ENCODE results near the gene CAMKMT. TPM values are rescaled to one million over a fixed set of nuclear protein-coding genes. Genes with fewer than 3 reads are reported as not detected.

Gene CAMKMT
- total RNA-seq, 3 donors from 2014 or later (not counting 1 experiment from before 2014, with no cell fraction given) = 18.1 to 25.0 (median 20.6) TPM

DNA sequence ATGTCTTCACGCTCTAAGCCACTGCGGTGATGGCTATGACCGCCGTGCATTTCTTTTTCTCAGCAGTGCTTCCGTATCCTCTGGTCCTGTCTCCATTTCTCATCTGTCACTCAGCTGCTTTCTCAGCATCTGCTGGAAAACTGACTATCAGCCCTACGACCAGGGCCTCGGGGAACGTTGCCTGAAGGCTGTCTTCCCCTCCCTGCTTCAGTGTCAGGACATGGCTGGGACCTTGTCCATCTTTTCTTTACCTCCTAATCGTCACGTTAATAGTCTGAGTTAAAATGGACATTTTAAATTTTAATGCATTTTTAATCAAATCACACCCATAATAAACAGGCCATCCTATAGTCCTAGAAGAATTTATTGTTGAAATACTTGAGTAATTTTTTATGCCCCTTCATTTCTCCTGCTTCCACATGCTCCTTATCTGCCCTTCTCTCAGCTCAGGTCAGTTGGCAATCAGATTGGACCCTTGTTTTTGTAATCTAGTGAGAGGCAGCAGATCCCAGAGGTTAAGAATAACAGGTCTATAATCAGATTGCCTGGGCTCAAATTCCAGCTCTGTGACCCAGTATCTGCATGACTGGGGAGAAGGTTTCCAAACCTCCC, 329.5 kb downstream of the CAMKMT start:
- H3K4me1 Mint-ChIP-seq = no peaks in the 10 kb centered on the region
- H3K27me3 Mint-ChIP-seq (ENCODE audit: low read depth in 2 of 2) = no peaks in the 10 kb centered on the region
- H3K27me3 ChIP-seq (ENCODE audit: control insufficient read depth, insufficient read depth, low read length) = no peaks in the 10 kb centered on the region
- H3K36me3 ChIP-seq (ENCODE audit: control insufficient read depth, insufficient read depth, low read length) = no peaks in the 10 kb centered on the region
- no peak overlapping the region for H3K4me3 Mint-ChIP-seq
- DNase-seq = no peak
- 97% methylated on average over 8 of the region's 10 CpGs for WGBS (ENCODE audit: insufficient coverage)
- TF ChIP-seq, protein P1, sequence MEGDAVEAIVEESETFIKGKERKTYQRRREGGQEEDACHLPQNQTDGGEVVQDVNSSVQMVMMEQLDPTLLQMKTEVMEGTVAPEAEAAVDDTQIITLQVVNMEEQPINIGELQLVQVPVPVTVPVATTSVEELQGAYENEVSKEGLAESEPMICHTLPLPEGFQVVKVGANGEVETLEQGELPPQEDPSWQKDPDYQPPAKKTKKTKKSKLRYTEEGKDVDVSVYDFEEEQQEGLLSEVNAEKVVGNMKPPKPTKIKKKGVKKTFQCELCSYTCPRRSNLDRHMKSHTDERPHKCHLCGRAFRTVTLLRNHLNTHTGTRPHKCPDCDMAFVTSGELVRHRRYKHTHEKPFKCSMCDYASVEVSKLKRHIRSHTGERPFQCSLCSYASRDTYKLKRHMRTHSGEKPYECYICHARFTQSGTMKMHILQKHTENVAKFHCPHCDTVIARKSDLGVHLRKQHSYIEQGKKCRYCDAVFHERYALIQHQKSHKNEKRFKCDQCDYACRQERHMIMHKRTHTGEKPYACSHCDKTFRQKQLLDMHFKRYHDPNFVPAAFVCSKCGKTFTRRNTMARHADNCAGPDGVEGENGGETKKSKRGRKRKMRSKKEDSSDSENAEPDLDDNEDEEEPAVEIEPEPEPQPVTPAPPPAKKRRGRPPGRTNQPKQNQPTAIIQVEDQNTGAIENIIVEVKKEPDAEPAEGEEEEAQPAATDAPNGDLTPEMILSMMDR (IDR thresholded peaks at IDR 0.05) = no peak
- no peaks in the 10 kb centered on the region for H3K9me3 ChIP-seq (ENCODE audit: control insufficient read depth, insufficient read depth, low read length)
- intact Hi-C loops (cut with micrococcal nuclease) = no loop called here
- no peak overlapping the region for H3K27ac ChIP-seq (ENCODE audit: low read length)
- no peak for ATAC-seq
- H3K27ac Mint-ChIP-seq = no peak overlapping the region
- no peak overlapping the region for H3K4me3 ChIP-seq (ENCODE audit: low read length)
- no peaks in the 10 kb centered on the region for H3K36me3 Mint-ChIP-seq
- no peaks in the 10 kb centered on the region for H3K9me3 Mint-ChIP-seq
- no peaks in the 10 kb centered on the region for H3K4me1 ChIP-seq (ENCODE audit: control insufficient read depth, insufficient read depth, low read length)

DNA sequence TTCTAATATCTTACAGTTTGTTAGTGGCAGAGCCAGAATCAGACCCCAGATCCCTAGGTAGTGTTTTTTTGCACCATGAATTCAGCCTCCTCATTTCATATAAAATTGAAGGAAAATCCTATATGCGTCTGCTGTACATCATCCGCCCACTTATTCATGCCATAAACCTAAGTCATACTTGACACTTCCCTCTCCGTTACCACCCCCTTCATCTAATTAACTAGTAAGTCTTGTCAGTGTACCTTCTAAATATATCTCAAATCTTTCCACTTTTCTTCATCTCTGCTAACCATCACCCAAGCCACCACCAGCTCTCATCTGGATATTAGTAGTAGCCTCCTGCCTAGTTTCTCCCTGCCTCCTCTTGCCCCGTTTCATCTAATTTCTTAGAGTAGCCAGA, 331.1 kb downstream of the CAMKMT start:
- no peaks in the 10 kb centered on the region for H3K36me3 Mint-ChIP-seq
- Histone ChIP-seq H3K4me3 (ENCODE audit: low read length) (no peak overlapping the region), H3K36me3 (ENCODE audit: control insufficient read depth, insufficient read depth, low read length) (no peaks in the 10 kb centered on the region), H3K27me3 (ENCODE audit: control insufficient read depth, insufficient read depth, low read length) (no peaks in the 10 kb centered on the region), H3K9me3 (ENCODE audit: control insufficient read depth, insufficient read depth, low read length) (no peaks in the 10 kb centered on the region), H3K4me1 (ENCODE audit: control insufficient read depth, insufficient read depth, low read length) (no peaks in the 10 kb centered on the region), H3K27ac (ENCODE audit: low read length) (no peak overlapping the region)
- no peak overlapping the region for H3K4me3 Mint-ChIP-seq
- H3K27ac Mint-ChIP-seq = no peak overlapping the region
- WGBS (ENCODE audit: insufficient coverage) = 98% methylated on average over 4 of the region's 4 CpGs
- H3K9me3 Mint-ChIP-seq = no peaks in the 10 kb centered on the region
- TF ChIP-seq, protein P1 (IDR thresholded peaks at IDR 0.05) = no peak
- no peaks in the 10 kb centered on the region for H3K27me3 Mint-ChIP-seq (ENCODE audit: low read depth in 2 of 2)
- ATAC-seq (no peak), DNase-seq (no peak)
- H3K4me1 Mint-ChIP-seq = no peaks in the 10 kb centered on the region
- intact Hi-C loops (cut with micrococcal nuclease) = no loop called here

DNA sequence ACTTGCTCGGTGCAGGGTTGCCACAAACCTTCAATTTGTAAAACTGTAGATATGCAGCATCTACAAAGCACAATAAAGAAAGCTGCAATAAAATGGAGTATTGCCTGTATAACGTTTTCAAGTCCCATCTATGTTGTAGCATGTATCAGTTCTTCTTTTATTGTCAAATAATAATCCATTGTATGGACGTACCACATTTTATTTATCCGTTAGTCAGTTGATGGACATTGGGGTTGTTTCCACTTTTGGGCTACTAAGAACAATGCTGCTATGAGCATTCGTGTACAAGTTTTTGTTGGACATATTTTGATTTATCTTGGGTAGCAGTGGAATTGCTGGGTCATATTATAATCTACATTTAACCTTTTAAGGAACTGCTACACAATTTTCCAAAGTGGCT, 339.1 kb downstream of the CAMKMT start:
- ATAC-seq (no peak), DNase-seq (no peak)
- TF ChIP-seq, protein P1 (IDR thresholded peaks at IDR 0.05) = no peak
- no peaks in the 10 kb centered on the region for H3K4me1 Mint-ChIP-seq
- H3K27ac ChIP-seq (ENCODE audit: low read length) = no peak overlapping the region
- intact Hi-C loops (cut with micrococcal nuclease) = no loop called here
- no peaks in the 10 kb centered on the region for H3K27me3 Mint-ChIP-seq (ENCODE audit: low read depth in 2 of 2)
- no peak overlapping the region for H3K27ac Mint-ChIP-seq
- no peaks in the 10 kb centered on the region for H3K9me3 Mint-ChIP-seq
- H3K4me3 ChIP-seq (ENCODE audit: low read length) = no peak overlapping the region
- H3K36me3 Mint-ChIP-seq = no peaks in the 10 kb centered on the region
- no peaks in the 10 kb centered on the region for H3K4me1 ChIP-seq (ENCODE audit: control insufficient read depth, insufficient read depth, low read length)
- H3K36me3 ChIP-seq (ENCODE audit: control insufficient read depth, insufficient read depth, low read length) = no peaks in the 10 kb centered on the region
- H3K27me3 ChIP-seq (ENCODE audit: control insufficient read depth, insufficient read depth, low read length) = no peaks in the 10 kb centered on the region
- WGBS (ENCODE audit: insufficient coverage) = 93% methylated on average over 5 of the region's 5 CpGs
- H3K4me3 Mint-ChIP-seq = no peak overlapping the region
- H3K9me3 ChIP-seq (ENCODE audit: control insufficient read depth, insufficient read depth, low read length) = no peaks in the 10 kb centered on the region

DNA sequence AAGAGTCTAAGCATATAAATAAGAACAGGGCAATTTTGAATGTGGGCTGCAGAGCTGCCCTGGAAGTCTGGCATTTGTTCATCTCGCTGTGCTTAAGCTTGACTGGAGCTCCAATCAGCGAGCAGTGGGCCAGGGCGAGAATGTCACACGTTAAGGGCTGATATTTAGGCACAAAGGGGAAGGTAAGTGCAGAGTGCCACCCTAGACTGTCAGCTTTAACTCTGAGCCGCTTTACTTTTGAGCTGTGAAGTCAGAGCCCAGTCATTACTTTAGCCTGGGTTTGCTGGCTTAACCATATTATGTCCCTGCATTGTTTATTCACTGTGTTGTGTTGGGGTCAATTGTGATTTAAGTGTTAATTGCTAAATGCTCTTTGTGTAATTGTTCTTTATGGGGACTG, 343.6 kb downstream of the CAMKMT start:
- no peak overlapping the region for H3K27ac Mint-ChIP-seq
- ATAC-seq = no peak
- TF ChIP-seq, protein P1 (IDR thresholded peaks at IDR 0.05) = no peak
- intact Hi-C loops (cut with micrococcal nuclease) = no loop called here
- no peak overlapping the region for H3K4me3 ChIP-seq (ENCODE audit: low read length)
- no peaks in the 10 kb centered on the region for H3K27me3 Mint-ChIP-seq (ENCODE audit: low read depth in 2 of 2)
- H3K36me3 Mint-ChIP-seq = no peaks in the 10 kb centered on the region
- no peaks in the 10 kb centered on the region for H3K9me3 ChIP-seq (ENCODE audit: control insufficient read depth, insufficient read depth, low read length)
- H3K27ac ChIP-seq (ENCODE audit: low read length) = no peak overlapping the region
- H3K36me3 ChIP-seq (ENCODE audit: control insufficient read depth, insufficient read depth, low read length) = no peaks in the 10 kb centered on the region
- H3K4me1 ChIP-seq (ENCODE audit: control insufficient read depth, insufficient read depth, low read length) = no peaks in the 10 kb centered on the region
- no peaks in the 10 kb centered on the region for H3K9me3 Mint-ChIP-seq
- peaks cover 9 to 10% of the 10 kb centered on the region in 2 donors for H3K4me1 Mint-ChIP-seq
- WGBS (ENCODE audit: insufficient coverage) = 94% methylated on average over 5 of the region's 5 CpGs
- no peaks in the 10 kb centered on the region for H3K27me3 ChIP-seq (ENCODE audit: control insufficient read depth, insufficient read depth, low read length)
- no peak for DNase-seq
- no peak overlapping the region for H3K4me3 Mint-ChIP-seq
